Measurements from ENCODE around the gene SBF2. TPM values are rescaled to one million over a fixed set of nuclear protein-coding genes. Genes with fewer than 3 reads are reported as not detected.
"Not testable (repeated sequence)": the region's sequence is repeated elsewhere in the genome, so short reads cannot be mapped to it uniquely, and the experiment has no call there.

The SBF2 gene
- total RNA-seq, 1 donor from 2014 or later = 5.3 TPM

GRCh38 chr11:10155793-10156490 lies 138.1 kb downstream of the SBF2 start:
- H3K36me3 Mint-ChIP-seq (ENCODE audit: low read depth) = no peaks in the 10 kb centered on the region
- no peak for DNase-seq (ENCODE audit: low spot score)
- intact Hi-C loops (cut with micrococcal nuclease) = no loop called here
- H3K4me3 Mint-ChIP-seq = no peak overlapping the region
- H3K27ac Mint-ChIP-seq = no peak overlapping the region
- H3K27me3 Mint-ChIP-seq (ENCODE audit: insufficient read depth) = no peaks in the 10 kb centered on the region
- peaks cover 18% of the 10 kb centered on the region for H3K9me3 Mint-ChIP-seq
- H3K4me1 Mint-ChIP-seq (ENCODE audit: low read depth) = no peaks in the 10 kb centered on the region

- no peaks in the 10 kb centered on the region for H3K27me3 Mint-ChIP-seq (ENCODE audit: insufficient read depth)
- no peak for DNase-seq (ENCODE audit: low spot score)
Measured at GRCh38 chr11:10150800-10151199, 143.2 kb downstream of the SBF2 start.

GRCh38 chr11:10149553-10149952 lies 144.5 kb downstream of the SBF2 start:
- no peak for DNase-seq (ENCODE audit: low spot score)
- no peak overlapping the region for H3K4me3 Mint-ChIP-seq
- intact Hi-C loops (cut with micrococcal nuclease) = no loop called here
- H3K27me3 Mint-ChIP-seq (ENCODE audit: insufficient read depth) = no peaks in the 10 kb centered on the region
- no peaks in the 10 kb centered on the region for H3K4me1 Mint-ChIP-seq (ENCODE audit: low read depth)
- no peak overlapping the region for H3K27ac Mint-ChIP-seq
- H3K9me3 Mint-ChIP-seq = peaks cover 7% of the 10 kb centered on the region
- H3K36me3 Mint-ChIP-seq (ENCODE audit: low read depth) = no peaks in the 10 kb centered on the region

More at GRCh38 chr11:10150800-10151199, 143.2 kb downstream of the SBF2 start:
- Mint-ChIP-seq H3K9me3 (peaks cover 4% of the 10 kb centered on the region), H3K36me3 (ENCODE audit: low read depth) (no peaks in the 10 kb centered on the region), H3K4me3 (no peak overlapping the region), H3K4me1 (ENCODE audit: low read depth) (no peaks in the 10 kb centered on the region), H3K27ac (no peak overlapping the region)
- intact Hi-C loops (cut with micrococcal nuclease) = no loop called here

GRCh38 chr11:10147195-10147594 lies 146.8 kb downstream of the SBF2 start:
- H3K27me3 Mint-ChIP-seq (ENCODE audit: insufficient read depth) = no peaks in the 10 kb centered on the region
- DNase-seq (ENCODE audit: low spot score) = no peak
- intact Hi-C loops (cut with micrococcal nuclease) = no loop called here
- no peaks in the 10 kb centered on the region for H3K4me1 Mint-ChIP-seq (ENCODE audit: low read depth)
- no peaks in the 10 kb centered on the region for H3K36me3 Mint-ChIP-seq (ENCODE audit: low read depth)
- H3K9me3 Mint-ChIP-seq = peaks cover 7% of the 10 kb centered on the region
- H3K27ac Mint-ChIP-seq = no peak overlapping the region
- H3K4me3 Mint-ChIP-seq = no peak overlapping the region

- intact Hi-C loops (cut with micrococcal nuclease) = no loop called here
- H3K4me1 Mint-ChIP-seq (ENCODE audit: low read depth) = no peaks in the 10 kb centered on the region
- H3K27ac Mint-ChIP-seq = no peak overlapping the region
- H3K36me3 Mint-ChIP-seq (ENCODE audit: low read depth) = no peaks in the 10 kb centered on the region
- peaks cover 7% of the 10 kb centered on the region for H3K9me3 Mint-ChIP-seq
- DNase-seq (ENCODE audit: low spot score) = no peak
- H3K4me3 Mint-ChIP-seq = no peak overlapping the region
- H3K27me3 Mint-ChIP-seq (ENCODE audit: insufficient read depth) = no peaks in the 10 kb centered on the region
Measured at GRCh38 chr11:10144954-10145353, 149.1 kb downstream of the SBF2 start.

- no peak overlapping the region for H3K4me3 Mint-ChIP-seq
- intact Hi-C loops (cut with micrococcal nuclease) = no loop called here
- H3K27ac Mint-ChIP-seq = no peak overlapping the region
- H3K27me3 Mint-ChIP-seq (ENCODE audit: insufficient read depth) = peaks cover 1% of the 10 kb centered on the region
- H3K9me3 Mint-ChIP-seq = peaks cover 7% of the 10 kb centered on the region
- no peaks in the 10 kb centered on the region for H3K4me1 Mint-ChIP-seq (ENCODE audit: low read depth)
- DNase-seq (ENCODE audit: low spot score) = no peak
- no peaks in the 10 kb centered on the region for H3K36me3 Mint-ChIP-seq (ENCODE audit: low read depth)
Measured at GRCh38 chr11:10139656-10140055, 154.4 kb downstream of the SBF2 start.

GRCh38 chr11:10139143-10139542 lies 154.9 kb downstream of the SBF2 start:
- Mint-ChIP-seq H3K9me3 (peaks cover 12% of the 10 kb centered on the region), H3K27me3 (ENCODE audit: insufficient read depth) (peaks cover 1% of the 10 kb centered on the region)

GRCh38 chr11:10134975-10135481 lies 159.0 kb downstream of the SBF2 start:
- Mint-ChIP-seq H3K27ac (no peak overlapping the region), H3K27me3 (ENCODE audit: insufficient read depth) (peaks cover 1% of the 10 kb centered on the region), H3K4me1 (ENCODE audit: low read depth) (no peaks in the 10 kb centered on the region), H3K36me3 (ENCODE audit: low read depth) (no peaks in the 10 kb centered on the region), H3K4me3 (no peak overlapping the region), H3K9me3 (peaks cover 17% of the 10 kb centered on the region)
- no peak for DNase-seq (ENCODE audit: low spot score)
- intact Hi-C loops (cut with micrococcal nuclease) = no loop called here

More at GRCh38 chr11:10139143-10139542, 154.9 kb downstream of the SBF2 start:
- Mint-ChIP-seq H3K4me1 (ENCODE audit: low read depth) (no peaks in the 10 kb centered on the region), H3K36me3 (ENCODE audit: low read depth) (no peaks in the 10 kb centered on the region), H3K4me3 (no peak overlapping the region), H3K27ac (no peak overlapping the region)
- intact Hi-C loops (cut with micrococcal nuclease) = no loop called here
- no peak for DNase-seq (ENCODE audit: low spot score)

GRCh38 chr11:10134226-10134625 lies 159.8 kb downstream of the SBF2 start:
- H3K27me3 Mint-ChIP-seq (ENCODE audit: insufficient read depth); H3K4me3 Mint-ChIP-seq; H3K27ac Mint-ChIP-seq; DNase-seq (ENCODE audit: low spot score); H3K4me1 Mint-ChIP-seq (ENCODE audit: low read depth); H3K36me3 Mint-ChIP-seq (ENCODE audit: low read depth); intact Hi-C loops (cut with micrococcal nuclease): not testable (repeated sequence)
- peaks cover 17% of the 10 kb centered on the region for H3K9me3 Mint-ChIP-seq

- H3K27me3 Mint-ChIP-seq (ENCODE audit: insufficient read depth) = not testable (repeated sequence)
Measured at GRCh38 chr11:10133251-10133650, 160.8 kb downstream of the SBF2 start.

GRCh38 chr11:10130875-10131274 lies 163.1 kb downstream of the SBF2 start:
- peaks cover 17% of the 10 kb centered on the region for H3K9me3 Mint-ChIP-seq
- no peak for DNase-seq (ENCODE audit: low spot score)
- no peak overlapping the region for H3K4me3 Mint-ChIP-seq
- H3K27ac Mint-ChIP-seq = no peak overlapping the region
- H3K36me3 Mint-ChIP-seq (ENCODE audit: low read depth) = no peaks in the 10 kb centered on the region
- no peaks in the 10 kb centered on the region for H3K27me3 Mint-ChIP-seq (ENCODE audit: insufficient read depth)
- intact Hi-C loops (cut with micrococcal nuclease) = no loop called here
- no peaks in the 10 kb centered on the region for H3K4me1 Mint-ChIP-seq (ENCODE audit: low read depth)

More at GRCh38 chr11:10133251-10133650, 160.8 kb downstream of the SBF2 start:
- H3K9me3 Mint-ChIP-seq = peaks cover 17% of the 10 kb centered on the region
- DNase-seq (ENCODE audit: low spot score); H3K27ac Mint-ChIP-seq; H3K4me1 Mint-ChIP-seq (ENCODE audit: low read depth); intact Hi-C loops (cut with micrococcal nuclease); H3K4me3 Mint-ChIP-seq; H3K36me3 Mint-ChIP-seq (ENCODE audit: low read depth): not testable (repeated sequence)

- H3K4me3 Mint-ChIP-seq; H3K9me3 Mint-ChIP-seq; H3K4me1 Mint-ChIP-seq (ENCODE audit: low read depth); H3K27me3 Mint-ChIP-seq (ENCODE audit: insufficient read depth); H3K27ac Mint-ChIP-seq; H3K36me3 Mint-ChIP-seq (ENCODE audit: low read depth); DNase-seq (ENCODE audit: low spot score); intact Hi-C loops (cut with micrococcal nuclease): not testable (repeated sequence)
Measured at GRCh38 chr11:10129184-10129583, 164.8 kb downstream of the SBF2 start.

GRCh38 chr11:10125522-10126133 lies 168.4 kb downstream of the SBF2 start:
- H3K27me3 Mint-ChIP-seq (ENCODE audit: insufficient read depth) = no peaks in the 10 kb centered on the region
- H3K36me3 Mint-ChIP-seq (ENCODE audit: low read depth) = no peaks in the 10 kb centered on the region
- H3K4me3 Mint-ChIP-seq = no peak overlapping the region
- no peak overlapping the region for H3K27ac Mint-ChIP-seq
- no peak for DNase-seq (ENCODE audit: low spot score)
- H3K4me1 Mint-ChIP-seq (ENCODE audit: low read depth) = no peaks in the 10 kb centered on the region
- intact Hi-C loops (cut with micrococcal nuclease) = no loop called here
- no peaks in the 10 kb centered on the region for H3K9me3 Mint-ChIP-seq
